HG03175 (cell line): ENCODE results near the gene ADARB2.
"Not testable (repeated sequence)": the region's sequence is repeated elsewhere in the genome, so short reads cannot be mapped to it uniquely, and the experiment has no call there.

ENCODE experiments used
- ATAC-seq: cut with Tn5 transposase; IDR thresholded peaks from one replicate; pipeline ENCODE4 v1.9.1; 2021; ENCODE audit warnings: mild to moderate bottlenecking, moderate library complexity; ENCODE audit not compliant: unreplicated experiment

The ADARB2 gene

DNA sequence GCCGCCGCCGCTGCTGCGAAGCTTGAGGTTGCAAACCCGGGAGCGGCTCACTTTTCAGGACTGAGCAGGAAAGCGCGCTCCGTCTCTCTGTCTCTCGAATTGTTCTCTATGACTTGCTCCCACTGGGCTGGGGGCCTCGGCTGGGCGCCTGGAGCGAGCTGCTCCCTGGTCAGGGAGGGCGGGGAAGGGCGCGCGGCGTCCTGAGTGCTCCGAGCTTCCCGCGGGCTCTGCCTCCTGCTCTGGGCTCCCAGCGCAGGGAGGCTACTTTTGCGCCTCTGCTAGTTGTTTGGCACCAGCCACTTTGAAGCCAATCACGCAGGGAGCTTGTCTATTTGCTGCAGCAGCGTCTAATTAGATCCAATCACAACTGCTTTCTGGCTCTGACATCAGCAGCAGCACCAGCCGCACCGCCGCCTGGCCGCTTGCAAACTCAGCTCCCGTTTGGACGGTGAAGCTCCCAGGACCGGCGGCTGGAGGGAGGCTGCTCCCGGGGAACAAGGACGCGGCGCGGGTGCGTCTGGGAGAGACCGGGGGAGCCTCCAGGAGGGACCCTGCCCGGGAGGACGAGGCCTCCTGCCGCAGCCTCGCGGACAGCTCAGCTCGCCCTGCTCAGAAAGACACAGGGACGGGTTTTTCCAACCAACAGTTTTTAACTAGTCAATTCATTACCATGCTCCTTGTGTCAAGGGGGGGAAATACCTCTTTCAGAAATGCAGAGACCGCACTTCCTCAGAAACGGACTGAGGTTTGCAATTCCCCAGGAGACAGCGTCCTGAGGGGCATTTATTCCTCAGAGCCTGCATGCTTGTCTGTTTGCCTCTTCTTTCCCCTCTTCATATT is at the start of gene ADARB2:
ADARB2 (minus strand) TSS at position 304 of the 840 bp plus-strand sequence.
- ATAC-seq, result peak; percentile 85

DNA sequence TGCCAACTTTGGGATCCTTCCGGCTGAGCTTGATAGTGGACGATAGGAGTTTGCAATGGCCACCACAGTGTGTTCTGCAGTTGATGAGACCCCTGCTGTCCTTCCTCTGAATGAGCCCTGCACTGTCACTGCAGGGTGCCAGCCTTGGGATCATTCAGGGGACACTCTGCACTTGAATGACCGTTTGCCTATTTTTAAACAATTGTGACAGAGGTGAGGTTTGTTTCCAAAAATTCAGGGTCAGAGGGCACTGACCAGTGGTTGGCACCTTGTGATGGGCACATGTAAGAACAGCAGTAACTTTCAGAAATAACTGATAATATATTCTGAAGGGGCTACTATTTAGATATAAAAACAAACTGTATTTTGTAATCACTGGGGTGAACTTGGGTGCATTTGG is 48.5 kb upstream of the ADARB2 start:
- ATAC-seq, result no peak

DNA sequence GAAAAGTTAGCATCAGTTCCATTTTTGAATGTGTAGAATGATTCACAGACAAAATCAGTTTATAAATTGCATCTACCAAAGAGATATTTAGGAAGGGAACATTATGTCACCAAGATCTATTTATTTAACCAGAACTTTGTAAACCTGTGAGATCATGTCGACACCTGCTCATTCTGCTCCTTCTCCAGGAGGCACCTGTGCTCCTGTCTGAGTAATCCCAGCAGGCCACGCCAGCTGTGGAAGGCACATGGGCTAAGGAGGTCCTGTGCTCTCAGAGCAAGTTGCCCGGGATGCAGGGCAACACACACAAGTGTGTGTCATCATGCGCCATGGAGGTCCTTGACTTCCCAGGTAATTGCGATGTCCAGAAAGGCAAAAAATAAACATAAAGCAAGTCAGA is 45.5 kb upstream of the ADARB2 start:
- no peak for ATAC-seq

DNA sequence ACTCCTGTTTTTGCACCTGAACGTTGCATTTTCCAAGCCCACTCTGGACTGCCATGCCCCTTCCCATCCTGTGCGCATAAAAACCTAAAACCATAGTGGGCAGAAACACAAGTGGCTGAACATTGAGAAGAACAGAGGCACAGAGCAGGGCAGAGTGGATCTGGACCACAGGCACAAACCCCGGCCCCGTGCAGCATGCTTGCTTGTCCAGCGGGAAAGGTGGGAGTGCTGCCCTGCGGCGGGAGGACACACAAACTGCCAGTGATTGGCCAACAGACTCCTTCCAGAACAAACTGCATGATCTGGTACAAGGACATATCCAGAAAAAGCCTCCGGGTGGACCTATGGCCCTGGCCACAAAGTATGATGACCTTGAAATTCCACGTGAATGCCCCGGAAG is 42.5 kb upstream of the ADARB2 start:
- no peak for ATAC-seq

DNA sequence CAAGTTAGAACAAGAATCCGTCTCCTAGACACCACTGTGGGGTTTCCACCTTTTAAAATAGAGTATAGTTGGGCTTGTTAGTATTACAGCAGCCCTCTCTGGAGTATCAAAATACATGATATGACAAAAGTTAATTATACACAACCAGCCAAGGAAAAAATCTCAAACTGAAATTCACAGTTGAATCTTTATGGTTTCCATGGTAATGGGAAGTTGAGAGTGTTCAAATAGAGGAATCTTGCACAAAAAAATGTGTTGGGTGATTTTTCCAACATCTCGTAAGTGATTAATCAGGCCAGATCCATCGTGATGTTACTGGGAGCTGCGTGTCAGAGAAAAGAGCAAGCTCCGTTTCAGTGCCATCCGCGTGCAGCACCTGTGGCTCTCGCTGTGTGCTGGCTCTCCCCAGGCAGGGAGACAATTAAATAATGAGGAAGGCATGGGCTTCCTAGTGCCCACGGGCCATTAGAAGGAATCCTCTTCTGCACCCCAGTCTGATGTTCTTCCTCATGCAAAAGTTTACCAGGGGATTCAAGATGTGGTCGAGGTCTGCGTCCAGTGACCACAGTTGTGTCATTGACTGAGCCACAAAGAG is 41.1 kb upstream of the ADARB2 start:
- ATAC-seq, result no peak

DNA sequence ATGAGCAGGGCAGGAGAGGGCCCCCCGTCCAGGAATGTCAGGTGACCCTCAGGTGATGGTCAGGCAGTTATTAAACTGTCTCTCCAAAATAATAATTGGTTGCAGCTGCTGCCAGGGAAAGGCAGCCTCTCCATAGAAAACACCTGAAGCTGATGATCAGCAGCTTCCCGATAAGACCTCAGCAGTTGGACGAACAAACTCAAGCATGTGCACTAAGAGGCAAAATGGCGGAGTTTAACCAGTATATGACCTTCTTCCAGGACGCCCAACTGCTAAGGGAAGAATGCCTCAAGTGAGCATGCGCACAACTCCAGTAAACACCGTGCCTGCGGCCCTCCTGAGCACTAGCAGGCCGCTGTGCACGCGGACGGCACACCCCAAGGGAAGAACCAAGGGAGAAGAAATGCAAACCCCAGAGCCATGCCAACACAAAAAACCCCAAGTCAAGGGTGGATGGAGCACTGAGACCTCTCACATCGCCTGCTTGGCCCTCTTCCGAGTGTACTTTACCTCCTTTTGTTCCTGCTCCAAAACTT is 38.9 kb upstream of the ADARB2 start:
- ATAC-seq, result no peak

DNA sequence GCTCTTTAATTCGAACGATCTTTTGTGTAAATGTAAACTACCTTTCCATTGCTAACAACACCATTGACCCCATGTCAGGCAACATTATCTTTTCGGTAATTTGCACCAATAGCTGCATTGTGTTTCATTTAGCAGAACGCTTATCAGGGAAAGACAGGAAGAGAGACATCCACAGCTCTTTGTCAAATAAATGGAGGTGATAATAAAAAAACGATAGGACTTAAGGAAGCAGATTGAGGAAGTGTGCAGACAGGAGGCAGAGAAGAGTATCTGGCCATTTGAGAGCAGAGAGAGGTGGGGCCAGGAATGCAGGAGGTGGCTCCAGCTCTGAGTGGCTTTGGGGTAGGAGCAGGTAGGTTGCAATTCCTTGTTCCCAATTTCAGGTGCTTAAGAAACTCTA is 37.5 kb upstream of the ADARB2 start:
- ATAC-seq, result no peak

DNA sequence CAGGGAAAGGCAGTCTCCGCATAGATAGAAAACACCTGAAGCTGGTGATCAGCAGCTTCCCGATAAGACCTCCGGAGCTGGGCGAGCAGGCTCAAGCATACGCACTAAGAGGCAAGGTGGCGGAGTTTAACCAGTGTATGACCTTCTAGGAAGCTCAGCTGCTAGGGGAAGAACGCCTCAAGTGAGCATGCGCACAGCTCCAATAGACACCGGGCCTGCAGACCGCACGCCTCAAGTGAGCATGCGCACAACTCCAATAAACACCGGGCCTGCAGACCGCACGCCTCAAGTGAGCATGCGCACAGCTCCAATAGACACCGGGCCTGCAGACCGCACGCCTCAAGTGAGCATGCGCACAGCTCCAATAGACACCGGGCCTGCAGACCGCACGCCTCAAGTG is 35.9 kb upstream of the ADARB2 start:
- not testable (repeated sequence) for ATAC-seq

DNA sequence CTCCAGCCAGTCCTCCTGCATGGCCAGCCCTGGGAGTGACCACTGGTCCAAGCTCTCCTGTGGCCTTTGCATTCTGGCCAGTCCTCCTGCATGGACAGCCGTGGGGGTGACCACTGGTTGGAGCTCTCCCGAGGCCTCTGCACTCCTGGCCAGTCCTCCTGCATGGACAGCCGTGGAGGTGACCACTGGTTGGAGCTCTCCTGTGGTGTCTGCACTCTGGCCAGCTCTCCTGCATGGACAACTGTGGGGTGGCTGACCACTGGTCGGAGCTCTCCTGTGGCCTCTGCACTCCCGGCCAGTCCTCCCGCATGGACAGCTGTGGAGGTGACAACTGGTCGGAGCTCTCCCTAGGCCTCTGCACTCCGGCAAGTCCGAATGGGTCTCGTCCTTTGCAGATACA is 28.7 kb upstream of the ADARB2 start:
- ATAC-seq, result no peak

DNA sequence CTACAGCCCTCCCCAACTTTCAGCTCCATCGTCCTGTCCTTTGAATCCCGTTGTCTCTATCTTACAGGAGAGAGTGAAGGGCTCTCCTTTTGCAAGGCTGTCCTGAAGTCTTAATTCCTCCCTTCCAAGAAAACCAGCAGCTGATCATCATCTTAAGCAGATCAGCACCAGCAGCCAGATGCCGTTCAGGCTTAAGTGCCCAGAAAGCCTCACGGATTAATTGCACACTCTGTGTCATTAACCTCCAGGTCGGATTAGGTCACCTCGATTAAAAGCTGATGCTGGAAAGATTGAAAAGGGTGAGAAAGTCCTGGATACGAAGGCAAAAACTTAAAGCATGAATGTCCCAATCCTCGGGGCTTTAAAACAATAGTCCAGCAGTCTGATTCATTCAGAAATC is 24.8 kb upstream of the ADARB2 start:
- ATAC-seq, result no peak

DNA sequence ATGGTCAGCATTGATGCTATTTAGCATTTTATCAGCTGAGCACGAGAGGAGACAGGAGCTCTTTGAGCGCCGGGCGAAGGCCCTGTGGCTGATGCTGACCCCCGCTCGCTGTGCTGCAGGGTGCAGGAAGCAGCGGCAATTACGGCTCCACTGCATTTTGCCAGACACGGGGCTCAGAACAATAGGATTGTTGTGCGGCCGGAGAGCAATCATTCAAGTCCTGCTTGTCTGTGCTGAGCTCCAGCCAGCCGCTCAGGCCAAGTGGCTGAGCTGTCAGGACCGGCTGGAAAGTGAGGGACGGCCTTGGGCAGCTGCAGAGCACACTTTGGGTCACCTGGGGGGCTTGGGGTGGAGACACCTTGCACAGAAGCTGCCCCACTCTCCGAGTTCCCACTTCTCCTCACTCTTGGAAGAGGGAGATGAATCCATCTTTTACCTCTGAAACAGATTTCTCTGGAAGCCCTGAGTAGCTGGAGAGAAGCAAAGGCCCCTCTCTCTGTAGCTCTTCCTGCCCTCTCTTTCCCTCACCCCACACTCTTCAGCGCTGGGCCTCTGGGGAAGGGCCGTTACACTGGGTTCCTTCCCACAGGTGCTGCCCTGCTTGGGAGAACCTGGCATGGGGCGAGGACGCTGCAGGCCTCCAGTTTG is 17.3 kb upstream of the ADARB2 start:
- no peak for ATAC-seq

DNA sequence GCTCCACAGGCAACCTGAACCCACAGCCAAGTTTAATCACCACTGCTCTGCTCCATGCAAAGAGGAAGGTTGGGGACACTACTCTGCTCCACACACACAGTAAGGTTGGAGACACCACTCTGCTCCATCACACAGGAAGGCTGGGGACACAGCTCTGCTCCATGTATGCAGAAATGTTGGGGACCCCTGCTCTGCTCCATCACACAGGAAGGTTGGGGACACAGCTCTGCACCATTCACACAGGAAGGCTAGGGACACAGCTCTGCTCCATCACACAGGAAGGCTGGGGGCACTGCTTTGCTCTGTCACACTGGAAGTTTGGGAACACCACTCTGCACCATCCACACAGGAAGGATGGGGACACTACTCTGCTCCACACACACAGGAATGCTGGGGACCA is 14.8 kb upstream of the ADARB2 start:
- no peak for ATAC-seq

DNA sequence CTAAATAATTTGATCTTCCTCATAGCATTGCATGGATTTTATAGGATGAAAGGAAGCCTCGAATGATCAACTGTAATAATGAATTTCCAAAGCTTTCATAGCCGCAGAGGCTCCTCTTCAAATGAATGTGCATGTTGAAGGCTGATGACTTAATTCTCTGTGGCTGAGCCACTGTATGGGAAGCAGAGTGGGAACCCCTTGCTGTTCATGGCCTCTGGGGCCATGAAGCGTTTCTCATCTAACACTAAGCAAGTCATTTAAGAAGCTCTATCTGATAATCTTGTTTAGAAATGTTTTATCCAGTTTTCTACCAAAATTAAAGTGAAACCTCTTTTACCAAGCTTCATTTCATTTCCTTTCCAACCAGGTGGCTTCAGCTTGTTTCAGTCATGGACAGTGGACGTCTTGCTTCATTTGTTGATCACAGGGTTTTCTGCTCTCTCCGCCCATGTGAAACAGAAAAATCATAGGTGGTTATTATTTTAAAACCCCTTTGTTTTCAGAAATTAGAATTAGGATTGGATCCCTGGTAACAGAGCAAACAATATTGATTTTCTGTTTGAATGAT is 10.3 kb upstream of the ADARB2 start:
- no peak for ATAC-seq

DNA sequence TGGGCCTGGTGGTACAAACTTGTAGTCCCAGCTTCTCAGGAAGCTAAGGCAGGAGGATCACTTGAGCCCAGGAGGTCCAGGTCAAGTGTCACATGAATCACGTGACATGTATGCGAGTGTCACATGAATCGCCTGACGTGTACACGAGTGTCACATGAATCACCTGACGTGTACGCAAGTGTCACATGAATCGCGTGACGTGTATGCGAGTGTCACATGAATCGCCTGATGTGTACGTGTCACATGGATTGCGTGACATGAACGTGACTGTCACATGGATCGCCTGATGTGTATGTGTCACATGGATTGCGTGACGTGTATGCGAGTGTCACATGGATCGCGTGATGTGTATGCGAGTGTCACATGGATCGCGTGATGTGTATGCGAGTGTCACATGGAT is 9.5 kb upstream of the ADARB2 start:
- ATAC-seq, result no peak

DNA sequence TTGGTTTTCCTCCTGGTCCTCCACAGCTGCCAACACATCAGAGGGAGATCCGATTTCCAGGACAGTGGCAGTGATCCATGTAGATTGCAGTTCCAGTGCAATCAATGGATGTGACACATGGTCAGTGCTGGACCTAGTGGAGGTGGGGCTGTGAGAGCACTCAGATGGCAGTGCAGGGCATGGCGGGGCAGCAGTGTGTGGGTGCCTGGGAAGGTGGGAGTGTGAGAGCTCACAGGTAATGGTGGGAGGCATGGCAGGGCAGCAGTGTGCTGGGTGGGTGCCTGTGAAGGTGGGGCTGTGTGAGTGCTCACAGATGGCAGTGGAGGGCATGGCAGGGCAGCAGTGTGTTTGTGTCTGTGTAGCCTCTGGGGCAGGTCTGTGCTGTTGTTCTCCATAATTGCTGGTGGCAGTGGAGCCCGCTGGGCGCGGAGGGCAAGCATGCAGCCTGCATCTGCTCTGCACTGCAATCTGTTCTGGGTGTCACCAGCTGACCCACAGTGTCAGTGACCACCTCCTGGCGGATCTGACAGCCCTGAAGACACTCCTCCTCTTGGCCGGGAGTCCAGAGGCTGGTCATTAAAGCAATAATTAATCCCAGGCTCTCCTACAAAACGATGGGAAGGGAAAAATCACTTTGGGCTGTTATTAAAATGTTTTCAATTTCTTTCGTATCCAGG is 8.6 kb upstream of the ADARB2 start:
- no peak for ATAC-seq

DNA sequence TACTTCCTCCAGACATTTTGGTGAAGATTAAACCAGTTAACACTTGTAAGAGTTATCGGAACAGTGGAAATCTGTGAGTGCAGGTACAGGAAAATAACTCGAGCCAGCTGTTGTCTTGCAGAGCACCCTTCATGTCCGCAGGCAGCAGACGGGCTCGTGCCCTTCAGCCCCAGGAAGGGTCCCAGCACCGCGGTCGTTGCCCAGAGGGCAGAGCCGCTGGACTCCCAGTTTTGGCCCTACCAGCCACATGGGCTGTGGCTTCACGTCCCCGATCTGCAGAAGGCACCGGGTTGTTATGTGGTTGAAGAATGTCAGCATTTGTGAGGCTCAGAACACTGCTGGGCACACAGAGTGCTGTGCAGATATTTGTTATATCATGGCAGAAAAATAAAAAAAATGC is 7.2 kb upstream of the ADARB2 start:
- ATAC-seq, result no peak

DNA sequence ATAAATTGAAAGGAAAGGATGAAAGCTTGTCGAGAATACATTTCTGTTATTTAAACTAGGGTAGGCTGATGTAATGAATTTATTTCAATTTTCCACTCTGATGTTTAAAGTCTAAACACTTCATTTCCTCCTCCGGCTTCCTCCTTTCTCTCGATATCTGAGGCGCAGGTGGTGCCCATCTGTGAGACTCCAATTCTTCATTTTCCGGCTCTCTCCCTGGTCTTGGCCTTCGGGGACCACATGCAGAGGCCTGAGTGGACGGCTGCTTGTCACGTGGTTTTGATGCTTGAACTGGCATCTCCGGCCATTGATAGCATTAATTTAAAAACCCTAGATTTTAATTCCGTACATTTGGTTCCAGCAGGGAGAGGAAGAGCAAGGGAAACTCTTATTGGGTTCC is 5.8 kb upstream of the ADARB2 start:
- no peak for ATAC-seq

DNA sequence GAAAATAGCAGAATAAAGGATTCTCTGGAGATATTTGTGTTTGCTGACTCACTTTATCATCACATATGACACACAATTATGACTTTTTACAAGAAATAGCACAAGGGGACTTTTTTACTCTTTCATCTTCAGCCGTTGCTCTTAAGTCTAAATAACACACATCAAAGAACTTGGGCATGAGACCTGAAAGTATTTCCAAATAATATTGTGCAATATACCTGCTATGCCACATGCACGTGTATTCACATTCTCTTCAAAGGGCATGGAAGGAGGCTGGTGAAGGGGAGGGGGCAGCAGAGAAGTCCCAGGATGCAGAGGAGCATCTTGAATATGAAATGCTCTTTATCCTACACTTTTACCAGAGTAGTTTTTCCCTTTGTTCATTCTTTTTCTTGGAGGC is 4.1 kb upstream of the ADARB2 start:
- no peak for ATAC-seq

DNA sequence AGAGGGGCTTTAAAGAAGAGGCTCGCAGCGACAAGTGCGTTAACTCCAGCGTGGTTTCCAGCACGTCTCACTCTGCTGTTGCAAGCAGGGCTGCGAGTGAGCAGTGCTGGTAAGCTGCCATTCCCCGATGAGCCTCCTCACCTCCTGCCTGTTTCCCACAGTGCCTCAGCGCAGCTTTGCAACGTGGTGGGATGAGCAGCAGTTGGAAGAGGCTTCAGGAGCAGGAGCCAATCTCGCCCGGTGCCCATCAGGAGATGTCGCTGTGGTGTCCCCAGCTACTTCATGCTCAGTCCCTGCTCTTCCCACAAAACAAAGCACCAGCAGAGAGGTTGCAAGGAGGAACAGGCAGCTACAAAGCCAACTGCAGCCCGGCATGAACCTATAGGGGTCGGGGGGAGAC is 2.4 kb upstream of the ADARB2 start:
- ATAC-seq, result no peak

DNA sequence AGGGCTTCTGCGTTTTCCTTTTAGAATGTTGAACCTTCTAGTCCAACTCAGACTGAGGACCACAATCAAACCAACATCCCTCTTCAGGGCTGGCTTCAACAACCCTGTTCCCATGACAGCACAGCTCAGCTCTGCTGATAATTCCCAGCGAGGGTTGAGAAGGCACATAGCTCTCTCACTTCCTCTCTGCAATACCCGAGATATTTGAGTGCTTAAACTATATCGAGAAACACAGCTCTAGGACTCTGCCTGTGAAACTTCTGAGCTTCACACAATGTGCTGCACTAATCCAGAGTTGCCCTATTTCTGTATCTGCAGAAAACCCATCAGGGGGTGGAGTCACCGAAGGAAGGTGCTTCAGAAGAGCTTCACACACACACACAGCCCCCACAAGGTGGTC is 1.6 kb upstream of the ADARB2 start:
- peak; percentile 53 for ATAC-seq

DNA sequence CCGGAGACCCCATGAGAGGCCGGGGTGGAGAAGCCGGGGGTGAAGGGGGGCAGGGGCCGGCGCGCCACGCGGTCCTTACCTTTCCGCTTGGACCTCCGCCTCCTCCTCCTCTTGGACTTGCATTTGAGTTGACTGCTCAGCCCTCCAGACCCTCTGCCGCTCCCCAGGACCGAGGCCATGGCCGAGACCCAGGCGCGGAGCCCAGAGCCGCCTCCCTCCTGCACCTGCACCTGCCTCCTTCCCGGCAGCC is 428 bp downstream of the ADARB2 start:
- no peak for ATAC-seq
